HG02970 (cell line): ENCODE measurements around the gene TNPO2.

Source experiments
- ATAC-seq: cut with Tn5 transposase; IDR thresholded peaks from one replicate; pipeline ENCODE4 v1.9.1; 2021; ENCODE audit warnings: mild to moderate bottlenecking, moderate library complexity, moderate number of reproducible peaks; ENCODE audit not compliant: unreplicated experiment, low FRiP score

The TNPO2 gene

GRCh38 chr19:12723641-12724426, at the start of gene TNPO2:
TNPO2 (minus strand) TSS chr19:12723932; CDS start chr19:12720977, 2,955 bp downstream.
- no peak for ATAC-seq

GRCh38 chr19:12772323-12772722, 48.6 kb upstream of the TNPO2 start:
- ATAC-seq: no peak

GRCh38 chr19:12770922-12771321, 47.2 kb upstream of the TNPO2 start:
- no peak for ATAC-seq

- no peak for ATAC-seq
Measured at GRCh38 chr19:12769689-12770088, 46.0 kb upstream of the TNPO2 start.

- no peak for ATAC-seq
Measured at GRCh38 chr19:12767666-12768065, 43.9 kb upstream of the TNPO2 start.

GRCh38 chr19:12767150-12767549, 43.4 kb upstream of the TNPO2 start:
- ATAC-seq: no peak

GRCh38 chr19:12766051-12766521, 42.4 kb upstream of the TNPO2 start:
- no peak for ATAC-seq

GRCh38 chr19:12764698-12765097, 41.0 kb upstream of the TNPO2 start:
- no peak for ATAC-seq

GRCh38 chr19:12763100-12763499, 39.4 kb upstream of the TNPO2 start:
- ATAC-seq: no peak

- no peak for ATAC-seq
Measured at GRCh38 chr19:12759686-12760085, 36.0 kb upstream of the TNPO2 start.

GRCh38 chr19:12757544-12758274, 34.0 kb upstream of the TNPO2 start:
- ATAC-seq: no peak

- no peak for ATAC-seq
Measured at GRCh38 chr19:12756150-12756883, 32.6 kb upstream of the TNPO2 start.

GRCh38 chr19:12754465-12755196, 30.9 kb upstream of the TNPO2 start:
- ATAC-seq: no peak

GRCh38 chr19:12752056-12752781, 28.5 kb upstream of the TNPO2 start:
- ATAC-seq: no peak

GRCh38 chr19:12751635-12752034, 27.9 kb upstream of the TNPO2 start, which contains the start of gene BEST2:
BEST2 (plus strand) TSS chr19:12751791; CDS start chr19:12752593, 802 bp downstream.
- ATAC-seq: no peak

GRCh38 chr19:12750851-12751250, 27.1 kb upstream of the TNPO2 start:
- no peak for ATAC-seq

GRCh38 chr19:12749938-12750521, 26.3 kb upstream of the TNPO2 start:
- ATAC-seq: no peak

- no peak for ATAC-seq
Measured at GRCh38 chr19:12748489-12748888, 24.8 kb upstream of the TNPO2 start.
